Tibial nerve (tissue), 3 donors: Measurements from ENCODE around the gene DPP3.

Source experiments
- POLR2A ChIP-seq, 2 donors: fragments of 450-650 bp; IDR thresholded peaks; one replicate each; pipeline ENCODE4 v1.6.1; 2017; ENCODE audit warnings: antibody characterized with exemption in 2 of 2, mild to moderate bottlenecking in 2 of 2, moderate library complexity in 2 of 2
- TF ChIP-seq, protein P1 (sequence below), 5 experiments: fragments of 200-600 bp in 3 of 5; fragments of 450-650 bp in 2 of 5; sonication (generic) in 3 of 5; IDR thresholded peaks; one replicate each; pipeline ENCODE4 v1.5.1; 2016 to 2019; ENCODE audit warnings: antibody characterized with exemption in 5 of 5, mild to moderate bottlenecking in 3 of 5, moderate library complexity in 2 of 5

DNA sequence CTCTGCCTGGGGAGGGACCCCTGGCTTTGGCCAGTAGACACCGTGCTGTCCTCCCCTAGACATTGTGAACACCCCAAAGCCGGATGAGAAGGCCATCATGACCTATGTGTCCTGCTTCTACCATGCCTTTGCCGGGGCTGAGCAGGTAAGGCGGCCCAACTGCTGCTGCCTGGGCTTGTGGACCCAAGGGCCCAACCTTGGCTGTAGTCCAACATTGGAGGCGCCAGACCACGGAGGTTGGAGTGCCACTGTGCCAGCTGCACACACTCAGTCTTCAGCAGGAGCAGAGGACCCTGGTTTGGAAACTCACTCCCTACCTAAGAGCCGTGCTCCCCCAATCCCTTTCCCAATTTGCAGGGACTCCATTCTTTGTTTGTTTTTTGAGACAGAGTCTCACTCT, 75.9 kb downstream of the DPP3 start:
- no peak for TF ChIP-seq POLR2A (IDR thresholded peaks at IDR 0.05)
- TF ChIP-seq, protein P1, sequence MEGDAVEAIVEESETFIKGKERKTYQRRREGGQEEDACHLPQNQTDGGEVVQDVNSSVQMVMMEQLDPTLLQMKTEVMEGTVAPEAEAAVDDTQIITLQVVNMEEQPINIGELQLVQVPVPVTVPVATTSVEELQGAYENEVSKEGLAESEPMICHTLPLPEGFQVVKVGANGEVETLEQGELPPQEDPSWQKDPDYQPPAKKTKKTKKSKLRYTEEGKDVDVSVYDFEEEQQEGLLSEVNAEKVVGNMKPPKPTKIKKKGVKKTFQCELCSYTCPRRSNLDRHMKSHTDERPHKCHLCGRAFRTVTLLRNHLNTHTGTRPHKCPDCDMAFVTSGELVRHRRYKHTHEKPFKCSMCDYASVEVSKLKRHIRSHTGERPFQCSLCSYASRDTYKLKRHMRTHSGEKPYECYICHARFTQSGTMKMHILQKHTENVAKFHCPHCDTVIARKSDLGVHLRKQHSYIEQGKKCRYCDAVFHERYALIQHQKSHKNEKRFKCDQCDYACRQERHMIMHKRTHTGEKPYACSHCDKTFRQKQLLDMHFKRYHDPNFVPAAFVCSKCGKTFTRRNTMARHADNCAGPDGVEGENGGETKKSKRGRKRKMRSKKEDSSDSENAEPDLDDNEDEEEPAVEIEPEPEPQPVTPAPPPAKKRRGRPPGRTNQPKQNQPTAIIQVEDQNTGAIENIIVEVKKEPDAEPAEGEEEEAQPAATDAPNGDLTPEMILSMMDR (IDR thresholded peaks at IDR 0.05): no peak
